ENCODE data around the gene LEPR.

LEPR gene

GRCh38 chr1:65434255-65434654 lies 13.8 kb downstream of the LEPR start:
- no peak overlapping the region for H3K4me3 ChIP-seq (replicated peaks; ENCODE audit: low read depth, low read length)
- peaks cover 3% of the 10 kb centered on the region for H3K36me3 ChIP-seq (ENCODE audit: control insufficient read depth, insufficient read depth, low read length)
- no peaks in the 10 kb centered on the region for H3K27me3 ChIP-seq (replicated peaks; ENCODE audit: control insufficient read depth, insufficient read depth, low read length)
- TF ChIP-seq CTCF (IDR thresholded peaks at IDR 0.05; ENCODE audit: insufficient read depth, low read length, poor library complexity, severe bottlenecking), result no peak
- DNase-seq (ENCODE audit: extremely low read depth, insufficient read length), result no peak

- H3K27me3 ChIP-seq (replicated peaks; ENCODE audit: control insufficient read depth, insufficient read depth, low read length), result no peaks in the 10 kb centered on the region
- H3K36me3 ChIP-seq (ENCODE audit: control insufficient read depth, insufficient read depth, low read length), result peaks cover 3% of the 10 kb centered on the region
- no peak for DNase-seq (ENCODE audit: extremely low read depth, insufficient read length)
- TF ChIP-seq CTCF (IDR thresholded peaks at IDR 0.05; ENCODE audit: insufficient read depth, low read length, poor library complexity, severe bottlenecking), result no peak
- H3K4me3 ChIP-seq (replicated peaks; ENCODE audit: low read depth, low read length), result no peak overlapping the region
Measured at GRCh38 chr1:65434760-65435159, 14.3 kb downstream of the LEPR start.

GRCh38 chr1:65435987-65436386 lies 15.5 kb downstream of the LEPR start:
- DNase-seq (ENCODE audit: extremely low read depth, insufficient read length), result no peak
- no peak overlapping the region for H3K4me3 ChIP-seq (replicated peaks; ENCODE audit: low read depth, low read length)
- H3K27me3 ChIP-seq (replicated peaks; ENCODE audit: control insufficient read depth, insufficient read depth, low read length), result no peaks in the 10 kb centered on the region
- H3K36me3 ChIP-seq (ENCODE audit: control insufficient read depth, insufficient read depth, low read length), result no peaks in the 10 kb centered on the region; the same call in none of the 2 replicates
- TF ChIP-seq CTCF (IDR thresholded peaks at IDR 0.05; ENCODE audit: insufficient read depth, low read length, poor library complexity, severe bottlenecking), result no peak

GRCh38 chr1:65437616-65438015 lies 17.1 kb downstream of the LEPR start:
- TF ChIP-seq CTCF (IDR thresholded peaks at IDR 0.05; ENCODE audit: insufficient read depth, low read length, poor library complexity, severe bottlenecking), result no peak
- Histone ChIP-seq H3K4me3 (replicated peaks; ENCODE audit: low read depth, low read length) (no peak overlapping the region), H3K27me3 (replicated peaks; ENCODE audit: control insufficient read depth, insufficient read depth, low read length) (no peaks in the 10 kb centered on the region), H3K36me3 (ENCODE audit: control insufficient read depth, insufficient read depth, low read length) (no peaks in the 10 kb centered on the region; the same call in none of the 2 replicates)
- no peak for DNase-seq (ENCODE audit: extremely low read depth, insufficient read length)

- no peaks in the 10 kb centered on the region for H3K36me3 ChIP-seq (ENCODE audit: control insufficient read depth, insufficient read depth, low read length)
- H3K4me3 ChIP-seq (replicated peaks; ENCODE audit: low read depth, low read length), result no peak overlapping the region
- no peak for TF ChIP-seq CTCF (IDR thresholded peaks at IDR 0.05; ENCODE audit: insufficient read depth, low read length, poor library complexity, severe bottlenecking)
- H3K27me3 ChIP-seq (replicated peaks; ENCODE audit: control insufficient read depth, insufficient read depth, low read length), result no peaks in the 10 kb centered on the region
- DNase-seq (ENCODE audit: extremely low read depth, insufficient read length), result no peak
Measured at GRCh38 chr1:65440322-65440900, 19.9 kb downstream of the LEPR start.

GRCh38 chr1:65440915-65441314 lies 20.4 kb downstream of the LEPR start:
- no peak overlapping the region for H3K4me3 ChIP-seq (replicated peaks; ENCODE audit: low read depth, low read length)
- no peak for TF ChIP-seq CTCF (IDR thresholded peaks at IDR 0.05; ENCODE audit: insufficient read depth, low read length, poor library complexity, severe bottlenecking)
- no peaks in the 10 kb centered on the region for H3K27me3 ChIP-seq (replicated peaks; ENCODE audit: control insufficient read depth, insufficient read depth, low read length)
- H3K36me3 ChIP-seq (ENCODE audit: control insufficient read depth, insufficient read depth, low read length), result no peaks in the 10 kb centered on the region
- DNase-seq (ENCODE audit: extremely low read depth, insufficient read length), result no peak
